PC-3 (cell line): ENCODE data around the gene OR52K2. TPM values are rescaled to one million over a fixed set of nuclear protein-coding genes. Genes with fewer than 3 reads are reported as not detected.

ENCODE experiments used
- ATAC-seq: fragments of 200-7000 bp; cut with Tn5 transposase; 2 replicates; pipeline ENCODE4 v1.9.1; 2020; ENCODE audit warnings: mild to moderate bottlenecking, moderate library complexity
- BruUV-seq: library from RNA; stranded (reverse); fragments of 400-500 nt; replicated peaks from 2 replicates; lab custom pipeline; 2021; lab: Mats Ljungman, UMichigan
- CTCF ChIA-PET: fragments of 300-600 bp; sonication (Branson Sonifier 250); formaldehyde crosslinking; loops from one replicate; lab custom pipeline; 2022; ENCODE audit warnings: antibody characterized with exemption; lab: Charles Lee
- POLR2A ChIA-PET: fragments of 300-600 bp; sonication (Branson Sonifier 250); formaldehyde crosslinking; loops from one replicate; lab custom pipeline; 2022; ENCODE audit warnings: antibody characterized with exemption; ENCODE audit not compliant: unreplicated experiment; lab: Charles Lee
- DNase-seq: peaks from one replicate; pipeline ENCODE4 v3.0.0-alpha.2; 2015
- H2AFZ ChIP-seq: fragments of 300-600 bp; sonication (generic); 2 replicates; pipeline ENCODE4 v1.6.0; 2016; ENCODE audit warnings: antibody characterized with exemption, low read length
- H3F3A ChIP-seq: fragments of 300-600 bp; sonication (generic); one replicate; pipeline ENCODE4 v1.6.0; 2017; ENCODE audit warnings: antibody characterized with exemption, low read length, control low read depth, mild to moderate bottlenecking; ENCODE audit not compliant: unreplicated experiment
- H3K27ac ChIP-seq: fragments of 300-600 bp; sonication (generic); 2 replicates; pipeline ENCODE4 v1.5.1; 2016; ENCODE audit warnings: mild to moderate bottlenecking, low read length
- H3K27me3 ChIP-seq: fragments of 300-600 bp; sonication (generic); 2 replicates; pipeline ENCODE4 v1.6.1; 2016; ENCODE audit warnings: low read length, mixed read lengths
- H3K36me3 ChIP-seq: fragments of 300-600 bp; sonication (generic); 2 replicates; pipeline ENCODE4 v1.6.1; 2016; ENCODE audit warnings: low read depth, mixed run types, low read length, mixed read lengths
- H3K4me1 ChIP-seq: fragments of 300-600 bp; sonication (generic); 2 replicates; pipeline ENCODE4 v1.5.1; 2016; ENCODE audit warnings: low read length; ENCODE audit not compliant: insufficient read depth
- H3K4me2 ChIP-seq: fragments of 300-600 bp; sonication (generic); 2 replicates; pipeline ENCODE4 v1.6.0; 2016; ENCODE audit warnings: low read length
- H3K4me3 ChIP-seq: fragments of 300-600 bp; sonication (generic); 2 replicates; pipeline ENCODE4 v1.5.1; 2016; ENCODE audit warnings: mild to moderate bottlenecking, low read length, mixed read lengths
- H3K79me2 ChIP-seq: fragments of 300-600 bp; sonication (generic); 2 replicates; pipeline ENCODE4 v1.6.1; 2017; ENCODE audit warnings: low read length, mixed read lengths
- H3K9ac ChIP-seq: fragments of 300-600 bp; sonication (generic); 2 replicates; pipeline ENCODE4 v1.6.0; 2016; ENCODE audit warnings: mild to moderate bottlenecking, low read length
- H3K9me2 ChIP-seq: fragments of 300-600 bp; sonication (generic); replicated peaks from 2 replicates; pipeline ENCODE4 v1.6.1; 2016; ENCODE audit warnings: mixed run types, low read length, mixed read lengths
- H3K9me3 ChIP-seq: fragments of 300-600 bp; sonication (generic); 2 replicates; pipeline ENCODE4 v1.6.1; 2016; ENCODE audit warnings: low read length, mixed read lengths
- H4K20me1 ChIP-seq: fragments of 300-600 bp; sonication (generic); 2 replicates; pipeline ENCODE4 v1.6.1; 2016; ENCODE audit warnings: low read length, mixed read lengths
- EZH2 ChIP-seq: fragments of 300-600 bp; sonication (generic); IDR thresholded peaks from one replicate; pipeline ENCODE4 v1.6.1; 2017; ENCODE audit warnings: antibody characterized with exemption, mild to moderate bottlenecking, low read length; ENCODE audit not compliant: unreplicated experiment
- EZH2phosphoT487 ChIP-seq: fragments of 300-600 bp; sonication (generic); IDR thresholded peaks from 2 replicates; pipeline ENCODE4 v1.6.1; 2018; ENCODE audit warnings: mild to moderate bottlenecking, antibody characterized with exemption, low read length, borderline replicate concordance
- intact Hi-C: fragments of 100-400 bp; cut with micrococcal nuclease; formaldehyde crosslinking; loops from 2 replicates; pipeline ENCODE4 v1.9.0; 2023
- total RNA-seq: library from RNA; depleted of rRNA; stranded (reverse); fragments of >200 nt; gene quantifications from 2 replicates; pipeline ENCODE4 v1.2.3, GENCODE V29; 2014
- TF ChIP-seq, protein P1 (sequence below): fragments of 300-600 bp; sonication (generic); conservative IDR thresholded peaks from 2 replicates; pipeline ENCODE4 v1.5.1; 2017; ENCODE audit warnings: antibody characterized with exemption, low read depth, mild to moderate bottlenecking, low read length

OR52K2 gene
- total RNA-seq, 1 experiment from 2014 or later = not detected

DNA sequence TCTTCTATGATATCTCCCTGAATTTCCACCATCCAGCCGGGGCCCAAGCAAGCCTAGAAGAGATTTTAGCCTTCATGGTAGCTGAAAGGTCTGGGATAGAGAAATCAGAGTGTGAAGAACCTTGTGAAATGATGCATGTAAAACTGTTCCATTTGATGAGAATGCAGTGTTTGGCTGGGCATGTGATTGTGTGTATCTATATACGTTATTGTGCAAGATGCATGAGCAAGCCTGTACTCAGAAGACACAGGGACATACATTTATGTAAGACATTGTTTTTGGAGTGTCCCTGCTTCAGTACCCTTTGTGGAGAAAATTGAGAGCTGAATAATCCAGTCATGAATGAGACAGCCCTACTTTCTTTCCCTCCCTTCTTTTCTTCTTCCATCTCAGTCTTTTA, 15.2 kb upstream of the OR52K2 start:
- H3K4me3 ChIP-seq = no peak overlapping the region
- H3F3A ChIP-seq = no peaks in the 10 kb centered on the region
- no peaks in the 10 kb centered on the region for H3K9me3 ChIP-seq
- H2AFZ ChIP-seq = no peak overlapping the region
- DNase-seq (no peak), ATAC-seq (no peak)
- ChIA-PET CTCF (no interaction called here), POLR2A (no interaction called here)
- no peaks in the 10 kb centered on the region for H3K9me2 ChIP-seq
- TF ChIP-seq EZH2 = no peak
- TF ChIP-seq, protein P1, sequence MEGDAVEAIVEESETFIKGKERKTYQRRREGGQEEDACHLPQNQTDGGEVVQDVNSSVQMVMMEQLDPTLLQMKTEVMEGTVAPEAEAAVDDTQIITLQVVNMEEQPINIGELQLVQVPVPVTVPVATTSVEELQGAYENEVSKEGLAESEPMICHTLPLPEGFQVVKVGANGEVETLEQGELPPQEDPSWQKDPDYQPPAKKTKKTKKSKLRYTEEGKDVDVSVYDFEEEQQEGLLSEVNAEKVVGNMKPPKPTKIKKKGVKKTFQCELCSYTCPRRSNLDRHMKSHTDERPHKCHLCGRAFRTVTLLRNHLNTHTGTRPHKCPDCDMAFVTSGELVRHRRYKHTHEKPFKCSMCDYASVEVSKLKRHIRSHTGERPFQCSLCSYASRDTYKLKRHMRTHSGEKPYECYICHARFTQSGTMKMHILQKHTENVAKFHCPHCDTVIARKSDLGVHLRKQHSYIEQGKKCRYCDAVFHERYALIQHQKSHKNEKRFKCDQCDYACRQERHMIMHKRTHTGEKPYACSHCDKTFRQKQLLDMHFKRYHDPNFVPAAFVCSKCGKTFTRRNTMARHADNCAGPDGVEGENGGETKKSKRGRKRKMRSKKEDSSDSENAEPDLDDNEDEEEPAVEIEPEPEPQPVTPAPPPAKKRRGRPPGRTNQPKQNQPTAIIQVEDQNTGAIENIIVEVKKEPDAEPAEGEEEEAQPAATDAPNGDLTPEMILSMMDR = no peak
- TF ChIP-seq EZH2phosphoT487 = no peak
- H3K4me2 ChIP-seq = no peak overlapping the region
- no peak overlapping the region for H3K27ac ChIP-seq
- intact Hi-C loops = no loop called here
- H4K20me1 ChIP-seq = no peaks in the 10 kb centered on the region
- H3K36me3 ChIP-seq = no peaks in the 10 kb centered on the region
- H3K4me1 ChIP-seq = no peaks in the 10 kb centered on the region
- BruUV-seq = no TSS peak
- H3K27me3 ChIP-seq = peaks cover 7% of the 10 kb centered on the region; the same call in 1 of the 2 replicates
- H3K79me2 ChIP-seq = no peaks in the 10 kb centered on the region
- H3K9ac ChIP-seq = no peak overlapping the region

DNA sequence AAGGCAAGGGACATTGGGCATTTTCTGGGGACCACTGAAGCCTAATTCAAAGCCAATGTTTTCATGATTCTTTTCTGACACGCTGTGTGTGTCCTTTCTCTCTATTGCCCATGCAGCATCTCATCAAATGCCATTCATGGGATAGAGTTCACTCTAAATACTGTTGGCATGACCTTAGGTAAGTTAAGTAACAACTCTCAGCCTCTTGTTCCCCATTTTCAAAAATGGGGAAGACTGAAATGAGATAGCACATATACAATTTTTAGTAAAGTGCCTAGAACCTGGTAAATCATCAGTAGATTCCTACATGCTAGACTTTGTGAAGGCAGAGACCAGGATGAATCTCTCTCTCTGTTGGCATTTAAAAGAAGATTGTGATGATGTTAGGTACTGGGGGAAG, 12.7 kb upstream of the OR52K2 start:
- Histone ChIP-seq H3K4me3 (no peak overlapping the region), H4K20me1 (no peaks in the 10 kb centered on the region), H3K4me1 (no peaks in the 10 kb centered on the region), H3K79me2 (no peaks in the 10 kb centered on the region), H3K9ac (no peak overlapping the region), H3K4me2 (no peak overlapping the region), H3F3A (no peaks in the 10 kb centered on the region), H3K27me3 (0 out of 2 replicates have a peak, but pooled peaks cover 3% of the 10 kb centered on the region), H3K36me3 (no peaks in the 10 kb centered on the region), H3K9me2 (no peaks in the 10 kb centered on the region), H3K27ac (no peak overlapping the region), H2AFZ (no peak overlapping the region), H3K9me3 (no peaks in the 10 kb centered on the region)
- TF ChIP-seq, protein P1 = no peak
- no peak for TF ChIP-seq EZH2
- no peak for TF ChIP-seq EZH2phosphoT487
- CTCF ChIA-PET = no interaction called here
- ATAC-seq (no peak), DNase-seq (no peak)
- no TSS peak for BruUV-seq
- intact Hi-C loops = no loop called here
- POLR2A ChIA-PET = no interaction called here

DNA sequence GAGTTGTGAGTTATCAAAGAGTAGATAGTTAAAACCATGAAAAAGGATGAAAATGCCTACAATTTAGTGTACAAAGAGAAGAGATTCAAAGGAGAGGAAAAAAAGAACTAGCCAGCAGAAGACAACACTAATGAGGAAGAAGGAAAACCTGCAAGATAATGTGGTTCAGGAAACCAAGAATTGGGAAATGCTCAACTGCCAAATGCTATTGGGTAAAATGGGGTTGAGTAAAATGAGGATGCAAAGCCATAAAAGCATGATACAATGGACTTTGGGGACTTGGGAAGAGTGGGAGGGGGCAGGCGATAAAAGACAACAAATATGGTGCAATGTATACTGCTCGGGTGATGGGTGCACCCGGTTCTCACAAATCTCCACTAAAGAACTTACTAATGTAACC, 7.6 kb upstream of the OR52K2 start:
- TF ChIP-seq EZH2phosphoT487 = no peak
- TF ChIP-seq, protein P1 = no peak
- no peak for TF ChIP-seq EZH2
- H3K4me3 ChIP-seq = no peak overlapping the region

More for the DNA sequence above, 7.6 kb upstream of the OR52K2 start:
- H3K79me2 ChIP-seq = no peaks in the 10 kb centered on the region
- no peak overlapping the region for H3K4me2 ChIP-seq
- intact Hi-C loops = no loop called here
- H3K27ac ChIP-seq = no peak overlapping the region
- H3F3A ChIP-seq = no peaks in the 10 kb centered on the region
- H3K9ac ChIP-seq = no peak overlapping the region
- ATAC-seq = no peak
- H4K20me1 ChIP-seq = no peaks in the 10 kb centered on the region
- no peaks in the 10 kb centered on the region for H3K9me2 ChIP-seq
- no peaks in the 10 kb centered on the region for H3K36me3 ChIP-seq
- no peaks in the 10 kb centered on the region for H3K9me3 ChIP-seq
- peaks cover 17% of the 10 kb centered on the region for H3K27me3 ChIP-seq
- POLR2A ChIA-PET = no interaction called here
- H3K4me1 ChIP-seq = no peaks in the 10 kb centered on the region
- CTCF ChIA-PET = no interaction called here
- H2AFZ ChIP-seq = no peak overlapping the region
- BruUV-seq = no TSS peak
- DNase-seq = no peak
